ENCODE results near the gene SOCS3.
A peak's percentile ranks its signal among the peaks of the same experiment; 100 is the strongest.

SOCS3 gene, protein sequence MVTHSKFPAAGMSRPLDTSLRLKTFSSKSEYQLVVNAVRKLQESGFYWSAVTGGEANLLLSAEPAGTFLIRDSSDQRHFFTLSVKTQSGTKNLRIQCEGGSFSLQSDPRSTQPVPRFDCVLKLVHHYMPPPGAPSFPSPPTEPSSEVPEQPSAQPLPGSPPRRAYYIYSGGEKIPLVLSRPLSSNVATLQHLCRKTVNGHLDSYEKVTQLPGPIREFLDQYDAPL

DNA sequence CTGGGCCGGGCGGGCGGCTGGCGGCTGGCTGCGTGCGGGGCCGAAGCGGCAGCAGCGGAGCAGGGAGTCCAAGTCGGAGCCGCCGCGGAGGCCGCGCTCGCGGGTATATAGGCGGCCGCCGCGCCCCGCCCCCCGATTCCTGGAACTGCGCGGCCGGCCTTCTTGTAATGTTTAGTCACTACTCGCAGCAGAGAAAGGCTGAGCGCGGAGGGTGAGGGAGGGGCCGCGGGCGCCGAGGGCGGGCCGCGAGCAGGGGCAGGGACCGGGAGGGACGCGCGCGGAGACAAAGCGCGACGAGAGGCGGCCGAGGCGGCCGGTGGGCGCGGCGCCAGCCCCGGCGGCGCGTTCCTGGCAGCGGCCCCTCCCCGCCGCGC, at the start of gene SOCS3:
TSS of gene SOCS3 (minus strand) at position 81 of the 374 bp plus-strand sequence. CDS start 982 bp downstream, outside the sequence.
- DNase-seq, result peak; percentile 82 to 96

GRCh38 chr17:78409191-78409928, 49.5 kb upstream of the SOCS3 start:
- DNase-seq, result peak; percentile 45 to 61

DNA sequence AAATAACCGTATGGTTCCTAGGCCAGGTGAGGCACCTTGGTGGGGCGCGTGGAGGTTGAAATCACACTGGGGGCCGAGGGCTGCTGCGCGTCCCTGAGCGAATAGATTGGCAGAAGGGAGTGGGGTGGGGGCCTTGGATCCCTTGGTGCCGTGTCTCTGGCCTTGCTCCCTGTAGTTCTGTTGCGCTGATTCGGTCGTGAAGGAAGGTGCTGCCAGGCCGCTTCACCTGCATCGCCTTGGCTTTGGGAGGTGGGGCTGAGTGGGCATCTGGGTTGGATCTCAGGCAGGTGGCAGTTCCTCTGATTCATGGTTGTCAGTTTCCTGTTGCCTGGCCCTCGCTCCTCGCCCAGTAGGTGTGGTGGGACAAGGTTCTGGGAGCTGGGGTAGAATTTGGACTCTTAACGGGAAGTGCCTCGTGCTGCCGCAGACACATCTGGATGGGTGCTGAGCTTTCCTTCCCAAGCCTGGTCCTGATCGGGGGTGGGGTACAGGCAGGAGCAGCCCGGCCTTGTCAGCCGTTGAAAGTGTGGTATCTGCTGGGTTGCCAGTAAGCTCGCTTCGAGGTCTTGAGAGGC, 48.7 kb upstream of the SOCS3 start:
- no peak for DNase-seq

GRCh38 chr17:78407387-78408000, 47.6 kb upstream of the SOCS3 start:
- DNase-seq, result peak; percentile 43 to 73

GRCh38 chr17:78406920-78407319, 47.0 kb upstream of the SOCS3 start:
- DNase-seq, result no peak

DNA sequence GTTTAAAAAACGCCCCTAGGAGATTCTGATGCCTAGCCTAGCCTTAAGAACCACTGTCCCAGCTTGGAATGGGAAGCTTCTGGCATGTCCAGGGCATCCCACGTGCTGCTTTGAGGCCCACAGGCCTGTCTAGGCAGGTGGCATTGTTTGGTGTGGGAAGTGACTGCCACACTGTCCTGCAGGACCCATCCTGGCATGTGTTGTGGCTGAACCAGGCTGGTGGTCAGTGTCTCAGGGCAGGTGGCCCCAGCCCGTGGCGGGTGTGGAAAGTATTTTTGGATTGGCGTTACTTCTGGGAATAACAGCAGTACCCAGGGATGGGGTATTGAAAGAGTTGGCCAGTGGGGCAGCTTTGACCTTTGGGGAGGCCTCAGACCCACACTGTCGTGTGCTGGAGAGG, 46.5 kb upstream of the SOCS3 start:
- no peak for DNase-seq

DNA sequence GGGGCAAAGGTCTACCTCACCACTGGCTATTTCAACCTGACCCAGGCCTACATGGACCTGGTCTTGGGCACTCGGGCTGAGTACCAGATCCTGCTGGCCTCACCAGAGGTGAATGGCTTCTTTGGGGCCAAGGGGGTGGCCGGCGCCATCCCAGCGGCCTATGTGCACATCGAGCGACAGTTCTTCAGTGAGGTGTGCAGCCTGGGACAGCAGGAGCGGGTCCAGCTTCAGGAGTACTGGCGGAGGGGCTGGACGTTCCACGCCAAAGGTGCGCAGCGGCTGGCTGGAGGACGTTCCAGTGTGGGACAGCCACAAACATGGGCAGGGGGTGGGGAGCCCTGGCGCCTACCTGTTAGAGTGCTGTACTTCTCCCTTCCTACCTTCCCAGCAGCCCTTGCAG, 43.9 kb upstream of the SOCS3 start:
- DNase-seq, result no peak

- DNase-seq, result no peak
Measured at GRCh38 chr17:78401891-78402290, 42.0 kb upstream of the SOCS3 start.

- DNase-seq, result peak; percentile 36 to 75
Measured at GRCh38 chr17:78401246-78401645, 41.4 kb upstream of the SOCS3 start.

GRCh38 chr17:78400581-78401240, 40.8 kb upstream of the SOCS3 start:
- DNase-seq, result no peak

DNA sequence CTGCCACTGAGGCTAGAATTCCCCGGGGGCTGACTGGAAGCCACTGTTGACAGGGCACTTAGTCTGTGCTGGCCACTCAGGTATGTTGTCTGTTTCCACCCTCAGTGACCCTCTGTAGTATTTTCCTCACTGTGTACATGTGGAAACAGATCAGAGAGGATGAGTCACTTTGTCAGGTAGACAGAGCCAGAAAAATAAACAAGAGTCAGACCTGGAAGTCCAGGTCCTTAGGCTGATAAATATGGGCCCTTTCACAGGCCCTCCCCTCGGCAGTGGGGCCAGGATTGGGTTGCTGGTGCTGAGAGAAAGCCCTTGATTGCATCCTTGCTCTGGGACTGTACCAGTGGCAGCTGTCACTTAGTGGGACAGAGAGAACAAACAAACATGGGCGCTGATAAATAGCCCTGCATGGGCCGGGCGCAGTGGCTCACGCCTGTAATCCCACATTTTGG, 39.8 kb upstream of the SOCS3 start:
- no peak for DNase-seq

- DNase-seq, result no peak
Measured at GRCh38 chr17:78399028-78399692, 39.3 kb upstream of the SOCS3 start.

DNA sequence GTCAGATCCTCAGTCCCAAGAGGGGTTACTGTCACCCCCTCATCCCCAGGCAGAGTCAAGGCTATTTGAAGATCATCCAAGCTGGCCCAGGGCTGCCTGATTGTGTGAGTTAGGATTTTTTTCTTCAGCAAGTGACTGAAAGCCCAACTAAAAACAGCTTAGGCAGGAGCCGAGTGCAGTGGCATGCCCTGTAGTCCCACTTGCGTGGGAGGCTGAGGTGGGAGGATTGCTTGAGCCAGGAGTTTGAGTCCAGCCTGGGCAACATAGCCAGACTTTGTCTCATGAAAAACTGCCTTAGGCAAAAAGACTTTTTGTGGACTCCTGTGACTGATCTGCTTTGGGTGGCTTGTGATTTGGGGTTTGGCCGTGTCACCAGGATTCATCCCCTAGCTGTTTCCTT, 38.5 kb upstream of the SOCS3 start:
- no peak for DNase-seq

DNA sequence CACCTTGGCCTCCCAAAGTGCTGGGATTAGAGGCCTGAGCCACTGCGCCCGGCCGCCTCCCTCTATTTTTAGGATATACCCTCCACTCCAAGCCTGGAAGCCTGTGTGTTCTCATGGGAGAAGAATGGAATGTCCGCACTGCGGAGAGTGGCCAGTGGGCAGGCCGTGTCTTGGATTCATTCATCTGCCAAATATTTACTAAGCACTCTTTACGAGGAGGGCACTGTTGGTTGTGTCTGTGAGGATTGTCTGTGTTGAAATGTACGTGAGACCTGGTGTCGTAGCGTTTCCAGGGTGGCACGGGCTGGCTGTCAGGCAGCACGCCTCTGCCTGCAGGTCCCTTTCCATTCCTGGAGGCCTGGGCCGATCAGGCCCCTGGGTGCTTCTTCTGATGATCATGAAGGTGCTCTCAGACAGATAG, 37.8 kb upstream of the SOCS3 start:
- no peak for DNase-seq

- DNase-seq, result no peak
Measured at GRCh38 chr17:78396441-78397337, 36.8 kb upstream of the SOCS3 start.

DNA sequence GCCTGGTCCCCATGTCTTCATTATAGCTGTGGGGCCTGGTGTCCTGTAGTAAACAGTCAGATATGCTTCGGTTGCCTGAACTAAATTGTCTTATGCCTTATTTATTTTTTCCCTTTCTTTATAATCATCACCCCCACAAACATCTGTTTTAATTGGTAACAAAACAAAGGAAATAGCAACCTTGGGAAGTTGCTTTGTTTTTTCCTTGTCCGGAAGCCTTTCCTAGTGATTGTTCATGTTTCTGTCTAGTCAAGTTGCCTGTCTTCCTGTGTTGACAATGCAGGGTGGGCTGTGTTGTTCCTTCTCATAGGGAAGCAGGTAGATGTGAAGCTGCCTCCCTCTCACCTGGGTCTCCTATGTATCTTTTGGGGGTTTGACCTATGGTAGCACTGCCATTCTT, 35.3 kb upstream of the SOCS3 start:
- DNase-seq, result no peak

GRCh38 chr17:78394209-78394608, 34.3 kb upstream of the SOCS3 start:
- peak; percentile 71 to 72 for DNase-seq

- no peak for DNase-seq
Measured at GRCh38 chr17:78393575-78393974, 33.7 kb upstream of the SOCS3 start.

- DNase-seq, result no peak
Measured at GRCh38 chr17:78392295-78392694, 32.4 kb upstream of the SOCS3 start.

DNA sequence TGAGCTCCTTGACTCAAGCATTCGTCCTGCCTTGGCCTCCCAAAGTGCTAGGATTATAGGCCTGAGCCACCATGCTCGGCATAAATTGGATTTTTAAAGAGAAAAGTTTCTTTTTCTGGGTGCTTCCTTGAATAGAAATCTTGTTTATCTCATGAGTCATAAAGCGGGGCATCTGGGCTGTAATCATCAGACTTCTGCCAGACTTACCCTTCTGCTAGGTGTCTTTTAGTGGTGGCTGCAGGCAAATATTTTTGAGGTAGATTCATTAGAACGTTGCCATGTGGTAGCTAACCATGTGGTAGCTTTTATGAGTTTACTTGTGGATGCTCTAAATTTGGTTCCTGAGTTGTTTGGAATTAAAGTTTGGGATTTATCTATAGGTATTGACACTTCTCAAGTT, 32.0 kb upstream of the SOCS3 start:
- DNase-seq, result no peak

DNA sequence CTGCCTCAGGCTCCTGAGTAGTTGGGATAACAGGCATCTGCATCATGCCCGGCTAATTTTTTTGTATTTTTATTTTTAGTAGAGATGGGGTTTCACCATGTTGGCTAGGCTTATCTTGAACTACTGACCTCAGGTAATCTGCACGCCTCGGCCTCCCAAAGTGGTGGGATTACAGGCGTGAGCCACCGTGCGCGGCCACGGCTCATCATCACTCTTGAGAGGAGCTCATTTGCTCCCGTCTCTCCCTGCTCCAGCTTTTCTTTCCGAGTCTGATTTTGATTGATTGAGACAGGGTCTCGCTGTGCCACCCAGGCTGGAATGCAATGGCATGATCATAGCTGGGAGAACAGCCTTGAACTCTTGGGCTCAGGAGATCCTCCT, 31.2 kb upstream of the SOCS3 start:
- no peak for DNase-seq
